A673 (cell line): ENCODE results near the gene DHX57.
"Not testable (repeated sequence)": the region's sequence is repeated elsewhere in the genome, so short reads cannot be mapped to it uniquely, and the experiment has no call there.

Source experiments
- CTCF ChIP-seq: fragments of 300-800, 200-600 bp; sonication (generic); conservative IDR thresholded peaks from 2 replicates; pipeline ENCODE4 v1.5.1; 2017; ENCODE audit warnings: low read depth, mild to moderate bottlenecking, antibody characterized with exemption, low read length, moderate library complexity, mixed read lengths
- EZH2 ChIP-seq: fragments of 200-600 bp; sonication (generic); IDR thresholded peaks from 2 replicates; pipeline ENCODE4 v1.6.1; 2017; ENCODE audit warnings: borderline replicate concordance, low read depth, mild to moderate bottlenecking, mixed read lengths, antibody characterized with exemption, low read length; ENCODE audit not compliant: poor library complexity, severe bottlenecking

- TF ChIP-seq CTCF, EZH2: not testable (repeated sequence)
These were observed 83.4 kb downstream of the DHX57 start for GRCh38 chr2:38792321-38792720.
